Endothelial cell of umbilical vein (primary cell): Measurements from ENCODE around the gene SLC9A3. TPM values are rescaled to one million over a fixed set of nuclear protein-coding genes. Genes with fewer than 3 reads are reported as not detected.

ENCODE experiments used
- BruUV-seq: library from RNA; stranded (reverse); fragments of 400-500 nt; replicated peaks from 2 replicates; lab custom pipeline; 2021; lab: Mats Ljungman, UMichigan
- CTCF ChIA-PET: fragments of 300-600, 350-600 bp; sonication (Branson Sonifier 250); formaldehyde crosslinking; loops from one replicate; lab custom pipeline; 2021; ENCODE audit warnings: antibody characterized with exemption, inconsistent platforms; lab: Charles Lee
- POLR2A ChIA-PET: fragments of 300-600, 350-600 bp; sonication (Branson Sonifier 250); formaldehyde crosslinking; loops from one replicate; lab custom pipeline; 2021; ENCODE audit warnings: antibody characterized with exemption, inconsistent platforms; lab: Charles Lee
- DNase-seq: peaks from one replicate; pipeline ENCODE4 v3.0.0-alpha.2; 2011; ENCODE audit warnings: low read depth, low spot score
- FAIRE-seq: peaks from 2 replicates; lab custom pipeline; 2011; peaks lifted over from hg19 to GRCh38; lab: Jason Lieb, UNC
- H2AFZ ChIP-seq: 2 replicates; pipeline ENCODE4 v1.6.0; 2012; ENCODE audit warnings: low read depth, low read length, control low read depth, inconsistent platforms
- H3K27ac ChIP-seq: 2 replicates; pipeline ENCODE4 v1.5.1; 2011; ENCODE audit warnings: low read depth, mild to moderate bottlenecking, control low read depth, low read length, moderate library complexity; ENCODE audit not compliant: insufficient read depth
- H3K27me3 ChIP-seq, 2 experiments: 2 replicates each; pipeline versions ENCODE4 v1.6.0 to v1.6.1; 2011; ENCODE audit warnings: low read length in 2 of 2, mixed read lengths in 1 of 2; ENCODE audit not compliant: control insufficient read depth in 2 of 2, insufficient read depth in 2 of 2
- H3K36me3 ChIP-seq, 2 experiments: 2 replicates in 1 of 2; 3 replicates in 1 of 2; pipeline ENCODE4 v1.5.1; 2011; ENCODE audit warnings: low read length in 2 of 2, mild to moderate bottlenecking in 1 of 2, moderate library complexity in 1 of 2; ENCODE audit not compliant: control insufficient read depth in 2 of 2, insufficient read depth in 2 of 2; ENCODE audit errors: extremely low read depth in 1 of 2
- H3K4me1 ChIP-seq: 3 replicates; pipeline ENCODE4 v1.5.1; 2011; ENCODE audit warnings: mild to moderate bottlenecking, low read length; ENCODE audit not compliant: control insufficient read depth, insufficient read depth; ENCODE audit errors: extremely low read depth
- H3K4me2 ChIP-seq: 2 replicates; pipeline ENCODE4 v1.6.1; 2011; ENCODE audit warnings: low read length, control low read depth, mixed read lengths; ENCODE audit not compliant: insufficient read depth
- H3K4me3 ChIP-seq, 3 experiments: fragments of 200-600 bp in 1 of 3; sonication (generic), shearing (Covaris generic) in 1 of 3; replicated peaks in 1 of 3; 2 replicates each; pipeline ENCODE4 v1.5.1; 2011 to 2016; ENCODE audit warnings: control low read depth in 3 of 3, low read length in 3 of 3, mild to moderate bottlenecking in 2 of 3, inconsistent platforms in 1 of 3, low read depth in 1 of 3, moderate library complexity in 1 of 3; ENCODE audit not compliant: insufficient read depth in 1 of 3
- H3K79me2 ChIP-seq: 2 replicates; pipeline ENCODE4 v1.6.0; 2012; ENCODE audit warnings: low read length, inconsistent platforms; ENCODE audit not compliant: control insufficient read depth, insufficient read depth
- H3K9ac ChIP-seq: replicated peaks from 2 replicates; pipeline ENCODE3; 2011; ENCODE audit warnings: low read length, control low read depth; ENCODE audit not compliant: insufficient read depth; ENCODE audit errors: extremely low read depth
- H3K9me1 ChIP-seq: replicated peaks from 3 replicates; pipeline ENCODE4 v1.6.0; 2011; ENCODE audit warnings: mild to moderate bottlenecking, low read length; ENCODE audit not compliant: control insufficient read depth, insufficient read depth; ENCODE audit errors: extremely low read depth
- H3K9me3 ChIP-seq: replicated peaks from 2 replicates; pipeline ENCODE4 v1.5.1; 2012; ENCODE audit warnings: low read length, inconsistent platforms; ENCODE audit not compliant: control insufficient read depth, insufficient read depth
- H4K20me1 ChIP-seq: replicated peaks from 2 replicates; pipeline ENCODE3; 2011; ENCODE audit warnings: mild to moderate bottlenecking, low read length; ENCODE audit not compliant: control insufficient read depth, insufficient read depth; ENCODE audit errors: extremely low read depth
- EZH2 ChIP-seq: IDR thresholded peaks from 2 replicates; pipeline ENCODE4 v1.6.1; 2012; ENCODE audit warnings: borderline replicate concordance, low read depth, mild to moderate bottlenecking, moderate library complexity, low read length, inconsistent platforms; ENCODE audit not compliant: severe bottlenecking
- FOS ChIP-seq: IDR thresholded peaks from 2 replicates; pipeline ENCODE4 v1.6.1; 2011; ENCODE audit warnings: mild to moderate bottlenecking, low read length, moderate library complexity, borderline replicate concordance; ENCODE audit not compliant: insufficient read depth
- GATA2 ChIP-seq: IDR thresholded peaks from 2 replicates; pipeline ENCODE4 v1.7.0; 2011; ENCODE audit warnings: low read depth, mild to moderate bottlenecking, moderate library complexity, mixed read lengths, low read length; ENCODE audit not compliant: insufficient read length, insufficient read depth
- JUN ChIP-seq: IDR thresholded peaks from 2 replicates; pipeline ENCODE4 v1.6.1; 2011; ENCODE audit warnings: borderline replicate concordance, low read depth; ENCODE audit not compliant: insufficient read length, insufficient read depth
- MYC ChIP-seq: IDR thresholded peaks from one replicate; pipeline ENCODE4 v1.6.1; 2011; ENCODE audit warnings: mild to moderate bottlenecking, low read depth, low read length
- POLR2A ChIP-seq: IDR thresholded peaks from 2 replicates; pipeline ENCODE4 v1.6.1; 2012; ENCODE audit warnings: low read depth, mild to moderate bottlenecking, control low read depth, low read length
- POLR2AphosphoS5 ChIP-seq: IDR thresholded peaks from 2 replicates; pipeline ENCODE4 v1.6.1; 2012; ENCODE audit warnings: low read depth, mild to moderate bottlenecking, control low read depth, low read length, moderate library complexity; ENCODE audit not compliant: insufficient read depth
- dilution Hi-C: fragments of 300-500 bp; cut with MboI; formaldehyde crosslinking; loops from one replicate; pipeline ENCODE4 v1.15.0; 2019; ENCODE audit warnings: low sequenced_read_pairs; ENCODE audit not compliant: extremely low pct_ligation_motif_present
- intact Hi-C: fragments of 100-400 bp; cut with micrococcal nuclease; formaldehyde crosslinking; loops from one replicate; pipeline ENCODE4 v1.10.0; 2022
- polyA plus RNA-seq, 4 experiments: library from polyadenylated mRNA; depleted of rRNA in 3 of 4; stranded (reverse) in 3 of 4; unstranded in 1 of 4; fragments of >200 nt; gene quantifications; 2 replicates each; pipeline versions ENCODE4 v1.2.1 to v1.2.3, GENCODE V29; 2011 to 2012; ENCODE audit warnings: missing spikeins in 1 of 4
- total RNA-seq: library from RNA; stranded (reverse); gene quantifications from 2 replicates; pipeline ENCODE4 v1.2.3, GENCODE V29; 2021
- TF ChIP-seq, protein P1 (sequence below): IDR thresholded peaks from 2 replicates; pipeline ENCODE4 v1.6.1; 2011; ENCODE audit not compliant: insufficient read depth, insufficient read length
- TF ChIP-seq, protein P2 (sequence below), 2 donors: IDR thresholded peaks; 1 replicate in 1 of 2; 2 replicates in 1 of 2; pipeline ENCODE4 v1.5.1; 2011; ENCODE audit warnings: low read length in 2 of 2, mild to moderate bottlenecking in 2 of 2, moderate library complexity in 2 of 2, control low read depth in 1 of 2, inconsistent platforms in 1 of 2, low read depth in 1 of 2; ENCODE audit not compliant: insufficient read depth in 1 of 2; ENCODE audit errors: extremely low read depth in 1 of 2

The SLC9A3 gene
- total and polyA plus RNA-seq, 2 donors (not counting 3 experiments of a cell fraction or from before 2014, with no cell fraction given): 0.79 to 0.82 TPM

- no peaks in the 10 kb centered on the region for H3K27me3 ChIP-seq
- no peak overlapping the region for H3K4me3 ChIP-seq
- no peaks in the 10 kb centered on the region for H3K9me1 ChIP-seq
- no TSS peak for BruUV-seq
- peaks cover 5 to 15% of the 10 kb centered on the region in 2 experiments for H3K36me3 ChIP-seq
- no peak overlapping the region for H2AFZ ChIP-seq
- ChIA-PET CTCF (interaction anchor here (0.6 to 3.7 kb wide), 5 partner anchors 32 to 1199 kb away, joined by 3 to 38 read pairs (median 8); no protein-coding TSS in a partner anchor), POLR2A (no interaction called here)
- peaks cover 10% of the 10 kb centered on the region for H3K4me1 ChIP-seq
- dilution Hi-C loops (no loop called here), intact Hi-C loops (no loop called here)
- H3K4me2 ChIP-seq: no peak overlapping the region
- H3K9ac ChIP-seq: no peak overlapping the region
- no peaks in the 10 kb centered on the region for H4K20me1 ChIP-seq
- no peak for FAIRE-seq
- no peak overlapping the region for H3K27ac ChIP-seq
- no peaks in the 10 kb centered on the region for H3K9me3 ChIP-seq
- no peak for TF ChIP-seq FOS
- TF ChIP-seq EZH2: no peak
- TF ChIP-seq, protein P1, sequence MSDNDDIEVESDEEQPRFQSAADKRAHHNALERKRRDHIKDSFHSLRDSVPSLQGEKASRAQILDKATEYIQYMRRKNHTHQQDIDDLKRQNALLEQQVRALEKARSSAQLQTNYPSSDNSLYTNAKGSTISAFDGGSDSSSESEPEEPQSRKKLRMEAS: no peak
- TF ChIP-seq POLR2A: no peak
- no peak for TF ChIP-seq GATA2
- TF ChIP-seq POLR2AphosphoS5: no peak
- TF ChIP-seq JUN: no peak
- TF ChIP-seq, protein P2, sequence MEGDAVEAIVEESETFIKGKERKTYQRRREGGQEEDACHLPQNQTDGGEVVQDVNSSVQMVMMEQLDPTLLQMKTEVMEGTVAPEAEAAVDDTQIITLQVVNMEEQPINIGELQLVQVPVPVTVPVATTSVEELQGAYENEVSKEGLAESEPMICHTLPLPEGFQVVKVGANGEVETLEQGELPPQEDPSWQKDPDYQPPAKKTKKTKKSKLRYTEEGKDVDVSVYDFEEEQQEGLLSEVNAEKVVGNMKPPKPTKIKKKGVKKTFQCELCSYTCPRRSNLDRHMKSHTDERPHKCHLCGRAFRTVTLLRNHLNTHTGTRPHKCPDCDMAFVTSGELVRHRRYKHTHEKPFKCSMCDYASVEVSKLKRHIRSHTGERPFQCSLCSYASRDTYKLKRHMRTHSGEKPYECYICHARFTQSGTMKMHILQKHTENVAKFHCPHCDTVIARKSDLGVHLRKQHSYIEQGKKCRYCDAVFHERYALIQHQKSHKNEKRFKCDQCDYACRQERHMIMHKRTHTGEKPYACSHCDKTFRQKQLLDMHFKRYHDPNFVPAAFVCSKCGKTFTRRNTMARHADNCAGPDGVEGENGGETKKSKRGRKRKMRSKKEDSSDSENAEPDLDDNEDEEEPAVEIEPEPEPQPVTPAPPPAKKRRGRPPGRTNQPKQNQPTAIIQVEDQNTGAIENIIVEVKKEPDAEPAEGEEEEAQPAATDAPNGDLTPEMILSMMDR (IDR thresholded peaks at IDR 0.05; ENCODE audit: extremely low read depth in 1 of 2, insufficient read depth in 1 of 2, low read depth in 1 of 2, low read length in 2 of 2): no peak
- no peak for TF ChIP-seq MYC
- DNase-seq: no peak
- H3K79me2 ChIP-seq: peaks cover 12% of the 10 kb centered on the region
These were observed 78.7 kb downstream of the SLC9A3 start for GRCh38 chr5:445591-445990.
